Mucosa of rectum (tissue), 2 donors: ENCODE results near the gene LYZ.

Experiments
- H3K27ac ChIP-seq, 2 donors: one replicate each; pipeline ENCODE4 v1.7.0; 2013; ENCODE audit warnings: inconsistent platforms in 2 of 2, low read depth in 2 of 2, low read length in 2 of 2
- H3K27me3 ChIP-seq, 2 donors: one replicate each; pipeline ENCODE4 v1.7.0; 2013; ENCODE audit warnings: low read length in 2 of 2; ENCODE audit not compliant: control insufficient read depth in 2 of 2, insufficient read depth in 2 of 2
- H3K36me3 ChIP-seq, 2 donors: one replicate each; pipeline ENCODE4 v1.7.0; 2013; ENCODE audit warnings: low read length in 2 of 2; ENCODE audit not compliant: control insufficient read depth in 2 of 2, insufficient read depth in 2 of 2
- H3K4me1 ChIP-seq, 2 donors: one replicate each; pipeline ENCODE4 v1.7.0; 2013; ENCODE audit warnings: low read length in 2 of 2, mild to moderate bottlenecking in 1 of 2; ENCODE audit not compliant: control insufficient read depth in 2 of 2, insufficient read depth in 2 of 2
- H3K4me3 ChIP-seq, 2 donors: one replicate each; pipeline ENCODE4 v1.7.0; 2013; ENCODE audit warnings: low read length in 2 of 2
- H3K9ac ChIP-seq, 2 donors: one replicate each; pipeline ENCODE4 v1.7.0; 2013; ENCODE audit warnings: low read length in 2 of 2, low read depth in 1 of 2, mild to moderate bottlenecking in 1 of 2
- H3K9me3 ChIP-seq, 2 donors: one replicate each; pipeline ENCODE4 v1.7.0; 2013; ENCODE audit warnings: low read length in 2 of 2; ENCODE audit not compliant: control insufficient read depth in 2 of 2
- donor health status: healthy.
- donor health status: Normal muscosa, but diverticular disease.

Gene LYZ

DNA sequence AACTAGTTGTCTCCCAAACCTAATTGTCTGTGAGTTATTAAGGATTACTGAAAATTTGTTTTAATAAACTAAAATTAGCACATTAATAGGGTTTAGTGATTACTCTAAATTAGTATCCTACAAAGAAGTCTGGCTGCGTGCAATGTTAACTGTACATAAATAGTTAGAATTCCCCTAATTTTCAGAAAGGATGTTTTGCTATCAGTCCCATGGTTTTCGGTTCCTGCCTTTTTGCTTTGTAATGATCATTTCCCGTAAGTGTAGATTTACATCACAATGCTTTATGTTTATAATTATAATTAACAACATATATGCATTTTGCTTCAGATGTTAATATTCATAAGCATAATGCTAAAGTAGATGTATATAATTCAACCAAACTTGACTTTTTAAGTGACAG is 19.8 kb upstream of the LYZ start:
- no peak overlapping the region for H3K4me3 ChIP-seq
- H3K27ac ChIP-seq: no peak overlapping the region
- no peak overlapping the region for H3K9ac ChIP-seq
- H3K4me1 ChIP-seq: peaks cover 15 to 21% of the 10 kb centered on the region in 2 donors
- H3K36me3 ChIP-seq: no peaks in the 10 kb centered on the region
- H3K27me3 ChIP-seq: no peaks in the 10 kb centered on the region
- H3K9me3 ChIP-seq: no peaks in the 10 kb centered on the region

- Histone ChIP-seq H3K4me1 (peaks cover 15 to 21% of the 10 kb centered on the region in 2 donors), H3K9me3 (no peaks in the 10 kb centered on the region), H3K27me3 (no peaks in the 10 kb centered on the region), H3K4me3 (peak overlapping the region in 1 of 2 donors; percentile 84), H3K27ac (peak overlapping the region; percentile 77 to 81), H3K36me3 (no peaks in the 10 kb centered on the region), H3K9ac (peak overlapping the region; percentile 58 to 70)
Observed at GRCh38 chr12:69329669-69330428, 18.3 kb upstream of the LYZ start.

DNA sequence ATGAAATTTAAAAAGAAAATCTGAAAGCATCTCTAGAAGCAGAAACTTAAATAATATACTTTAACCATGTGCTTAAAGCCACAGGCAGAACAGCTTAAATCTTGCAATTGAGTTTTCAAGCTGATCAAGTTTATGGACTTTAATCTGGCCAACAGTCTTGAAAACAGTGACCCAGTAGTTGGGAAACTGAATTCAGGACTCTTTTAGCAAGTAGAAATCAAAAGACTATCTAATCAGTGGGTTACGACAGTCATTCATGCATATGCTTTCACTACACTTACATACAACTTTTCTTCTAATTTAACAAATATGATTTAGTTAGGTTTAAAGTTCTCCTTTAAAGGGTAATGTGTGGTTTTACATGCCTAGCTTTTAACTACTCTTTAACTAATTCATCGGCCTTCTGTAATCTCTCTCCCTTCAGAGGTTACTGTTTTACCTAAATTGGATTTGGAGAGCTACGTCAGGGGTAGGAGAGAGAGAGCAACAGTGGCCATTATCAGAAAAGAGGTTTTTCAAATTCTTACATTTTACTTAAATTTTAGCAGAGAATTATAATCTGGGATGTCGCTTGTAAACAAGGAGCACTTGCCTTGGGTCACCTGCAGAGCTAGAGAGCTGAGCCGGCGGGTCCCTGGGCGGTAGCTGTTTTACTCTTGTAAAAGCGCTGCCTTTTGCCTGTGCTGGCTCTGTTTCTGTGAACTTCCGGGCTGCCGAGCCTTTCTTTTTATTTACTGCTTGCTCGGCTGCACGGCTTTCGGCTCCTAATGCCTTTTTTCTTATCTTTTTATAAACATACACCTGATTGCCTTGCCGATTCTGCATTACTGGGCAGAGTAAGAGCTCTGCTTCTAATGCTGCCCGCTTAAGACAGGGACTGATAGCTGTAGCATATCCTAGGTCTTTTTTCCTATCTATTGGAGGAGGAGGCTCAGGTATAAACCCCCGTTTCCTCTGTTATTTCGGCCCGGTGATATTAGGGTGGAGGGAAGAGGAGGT is 17.4 kb upstream of the LYZ start:
- Histone ChIP-seq H3K27me3 (no peaks in the 10 kb centered on the region), H3K9me3 (no peaks in the 10 kb centered on the region), H3K4me1 (peaks cover 15 to 21% of the 10 kb centered on the region in 2 donors), H3K9ac (peak overlapping the region; percentile 58 to 70), H3K4me3 (peak overlapping the region; percentile 69 to 84), H3K27ac (peak overlapping the region; percentile 77 to 81), H3K36me3 (no peaks in the 10 kb centered on the region)

DNA sequence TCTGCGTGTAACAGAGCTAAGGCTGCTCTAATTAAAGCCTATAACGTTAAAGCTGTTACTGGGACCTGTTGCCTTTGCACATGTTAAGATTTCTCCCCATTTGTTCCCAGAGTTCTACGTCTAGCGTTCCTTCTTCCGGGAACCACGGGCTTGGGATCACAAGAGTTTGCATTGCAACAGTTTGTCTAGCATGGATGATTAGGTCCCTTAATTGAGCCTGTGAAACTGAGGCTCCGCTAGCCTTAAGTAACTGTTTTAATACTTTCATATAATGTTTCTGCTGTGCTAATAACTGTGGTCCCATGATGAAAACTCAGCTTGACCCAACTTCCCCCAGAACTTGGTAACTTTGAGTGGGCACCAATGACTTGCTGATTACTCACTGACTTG is 16.7 kb upstream of the LYZ start:
- H3K4me3 ChIP-seq: peak overlapping the region; percentile 69 to 84
- no peaks in the 10 kb centered on the region for H3K27me3 ChIP-seq
- H3K9me3 ChIP-seq: no peaks in the 10 kb centered on the region
- peaks cover 15 to 21% of the 10 kb centered on the region in 2 donors for H3K4me1 ChIP-seq
- peak overlapping the region; percentile 58 to 70 for H3K9ac ChIP-seq
- peak overlapping the region; percentile 77 to 81 for H3K27ac ChIP-seq
- no peaks in the 10 kb centered on the region for H3K36me3 ChIP-seq

GRCh38 chr12:69331909-69332684 is 16.1 kb upstream of the LYZ start:
- Histone ChIP-seq H3K4me1 (peaks cover 15 to 21% of the 10 kb centered on the region in 2 donors), H3K4me3 (peak overlapping the region; percentile 69 to 84), H3K9ac (peak overlapping the region in 1 of 2 donors; percentile 70)

DNA sequence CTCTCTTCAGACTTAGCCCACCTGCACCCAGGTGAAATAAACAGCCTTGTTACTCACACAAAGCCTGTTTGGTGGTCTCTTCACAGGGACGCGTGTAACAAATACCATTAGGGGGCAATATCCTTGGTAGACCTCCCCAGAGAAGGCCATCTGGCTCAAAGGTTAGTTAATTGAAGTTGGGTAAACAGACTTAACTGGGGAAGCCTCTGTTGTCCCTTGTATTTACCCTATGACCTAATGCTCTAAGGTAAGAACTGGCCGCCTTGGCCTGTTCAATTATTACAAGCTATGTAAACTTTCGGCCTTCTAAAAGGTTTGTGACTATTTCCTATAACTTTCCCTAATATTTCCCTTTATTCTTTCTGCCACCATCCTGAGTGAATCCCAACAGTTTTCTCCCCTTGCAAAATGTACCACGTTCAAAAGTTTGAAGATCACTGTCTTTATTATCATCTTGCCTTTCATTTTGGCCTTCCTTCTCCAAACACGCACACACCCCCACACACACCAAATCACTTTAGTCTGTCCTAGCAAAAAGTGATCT is 15.3 kb upstream of the LYZ start:
- Histone ChIP-seq H3K4me3 (no peak overlapping the region), H3K4me1 (peaks cover 15 to 21% of the 10 kb centered on the region in 2 donors), H3K9me3 (no peaks in the 10 kb centered on the region), H3K9ac (no peak overlapping the region), H3K36me3 (no peaks in the 10 kb centered on the region), H3K27ac (peak overlapping the region; percentile 14 to 40), H3K27me3 (no peaks in the 10 kb centered on the region)

More at GRCh38 chr12:69331909-69332684, 16.1 kb upstream of the LYZ start:
- Histone ChIP-seq H3K9me3 (no peaks in the 10 kb centered on the region), H3K27ac (peak overlapping the region; percentile 77 to 81), H3K27me3 (no peaks in the 10 kb centered on the region), H3K36me3 (no peaks in the 10 kb centered on the region)

GRCh38 chr12:69334158-69334557 is 14.0 kb upstream of the LYZ start:
- no peak overlapping the region for H3K4me3 ChIP-seq
- no peak overlapping the region for H3K9ac ChIP-seq
- peaks cover 15 to 26% of the 10 kb centered on the region in 2 donors for H3K4me1 ChIP-seq
- no peak overlapping the region for H3K27ac ChIP-seq
- H3K36me3 ChIP-seq: no peaks in the 10 kb centered on the region
- no peaks in the 10 kb centered on the region for H3K27me3 ChIP-seq
- H3K9me3 ChIP-seq: no peaks in the 10 kb centered on the region

GRCh38 chr12:69337311-69338090 is 10.7 kb upstream of the LYZ start:
- Histone ChIP-seq H3K9ac (no peak overlapping the region), H3K27me3 (no peaks in the 10 kb centered on the region), H3K27ac (peak overlapping the region in 1 of 2 donors; percentile 29), H3K36me3 (no peaks in the 10 kb centered on the region), H3K4me3 (no peak overlapping the region), H3K9me3 (no peaks in the 10 kb centered on the region), H3K4me1 (peaks cover 5 to 11% of the 10 kb centered on the region in 2 donors)
